ENCODE data around the gene SLC6A4.

- TF ChIP-seq POLR2AphosphoS5 (IDR thresholded peaks at IDR 0.05) (no peak), CTCF (IDR thresholded peaks at IDR 0.05) (no peak)
Measured at GRCh38 chr17:30218799-30219198, 16.7 kb downstream of the SLC6A4 start.
